Loucy (cell line): ENCODE data around the gene TNFRSF14.
A peak's percentile ranks its signal among the peaks of the same experiment; 100 is the strongest.

Experiments
- CTCF ChIP-seq: fragments of 200-600 bp; sonication (generic); conservative IDR thresholded peaks from 2 replicates; pipeline ENCODE4 v1.5.1; 2014; ENCODE audit warnings: mild to moderate bottlenecking, antibody characterized with exemption, low read length
- EZH2phosphoT487 ChIP-seq: fragments of 200-600 bp; IDR thresholded peaks from 2 replicates; pipeline ENCODE4 v1.6.1; 2018; ENCODE audit warnings: antibody characterized with exemption, mild to moderate bottlenecking, moderate library complexity, borderline replicate concordance

- TF ChIP-seq CTCF (peak; percentile 57), EZH2phosphoT487 (no peak)
Observed at GRCh38 chr1:2539312-2539907, 16.8 kb upstream of the TNFRSF14 start.
